ENCODE measurements around the gene SLC28A1.
"Not testable (repeated sequence)": the region's sequence is repeated elsewhere in the genome, so short reads cannot be mapped to it uniquely, and the experiment has no call there.

Gene SLC28A1

DNA sequence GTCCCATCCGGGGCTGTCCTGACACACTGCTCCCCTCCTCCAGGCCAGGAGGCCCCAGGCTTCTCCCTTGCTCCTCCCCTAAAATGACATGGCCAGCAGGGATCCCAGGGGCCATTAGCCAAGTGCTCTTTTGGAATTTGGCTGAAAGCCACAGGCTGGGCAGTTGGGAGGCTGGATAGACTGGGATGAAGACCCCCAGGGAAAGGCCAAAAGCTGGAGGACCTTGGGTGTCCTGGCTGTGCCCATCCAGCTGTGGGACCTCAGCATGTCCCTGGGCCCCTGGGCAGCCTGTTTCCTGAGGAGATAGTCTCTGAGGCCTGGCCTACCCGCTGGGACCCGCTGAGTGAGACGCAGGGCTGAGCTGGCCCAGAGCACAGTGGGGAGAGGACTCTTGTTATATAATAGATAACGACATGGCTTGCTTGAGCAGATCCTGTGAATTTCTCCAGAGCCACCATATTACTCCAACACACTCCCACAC is 91.4 kb downstream of the SLC28A1 start:
- no peak for DNase-seq

DNA sequence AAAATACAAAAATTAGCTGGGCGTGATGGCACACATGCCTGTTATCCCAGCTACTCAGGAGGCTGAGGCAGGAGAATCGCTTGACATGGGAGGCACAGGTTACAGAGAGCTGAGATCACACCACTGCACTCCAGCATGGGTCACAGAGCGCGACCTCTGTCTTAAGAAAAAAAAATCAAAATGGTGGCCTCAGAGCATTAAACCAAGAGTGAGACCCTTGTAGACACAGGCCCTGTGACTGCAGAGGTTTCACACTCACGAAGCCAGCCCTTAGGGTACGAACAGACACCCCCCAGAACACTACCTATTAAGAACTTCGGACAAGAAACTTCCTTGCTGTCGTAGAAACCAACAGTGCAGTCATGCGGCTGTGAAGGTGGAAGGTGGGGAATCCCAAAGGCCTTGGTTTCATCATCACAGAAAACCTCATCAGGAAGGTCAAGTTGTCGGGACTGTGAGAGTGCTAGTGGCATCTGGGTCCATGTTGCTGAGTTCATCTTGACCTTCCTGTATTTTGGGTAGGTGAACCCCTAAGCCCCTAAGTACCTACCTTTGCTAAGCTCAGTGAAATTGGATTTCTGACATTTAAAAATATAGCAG is 92.4 kb downstream of the SLC28A1 start:
- no peak for DNase-seq

DNA sequence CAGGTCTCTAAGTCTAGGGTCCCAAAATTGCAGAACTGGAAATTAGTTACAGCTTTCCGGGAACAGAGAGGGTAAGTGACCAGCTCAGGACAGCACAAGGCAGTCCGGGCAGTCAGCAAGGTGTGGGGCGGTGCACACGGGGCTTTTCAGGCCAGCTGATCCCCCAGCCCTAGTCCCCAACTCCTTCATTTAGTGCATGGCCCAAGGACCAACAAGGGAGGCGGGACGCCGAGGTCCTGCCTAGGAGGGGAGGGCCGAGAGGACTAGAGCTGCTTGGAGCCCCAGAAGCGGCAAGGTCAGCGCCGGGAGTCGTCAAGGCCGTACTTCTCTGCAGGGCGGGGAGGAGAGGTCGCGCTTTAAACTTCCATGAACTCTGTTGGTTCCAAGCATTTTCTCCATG is 95.2 kb downstream of the SLC28A1 start:
- no peak for DNase-seq

DNA sequence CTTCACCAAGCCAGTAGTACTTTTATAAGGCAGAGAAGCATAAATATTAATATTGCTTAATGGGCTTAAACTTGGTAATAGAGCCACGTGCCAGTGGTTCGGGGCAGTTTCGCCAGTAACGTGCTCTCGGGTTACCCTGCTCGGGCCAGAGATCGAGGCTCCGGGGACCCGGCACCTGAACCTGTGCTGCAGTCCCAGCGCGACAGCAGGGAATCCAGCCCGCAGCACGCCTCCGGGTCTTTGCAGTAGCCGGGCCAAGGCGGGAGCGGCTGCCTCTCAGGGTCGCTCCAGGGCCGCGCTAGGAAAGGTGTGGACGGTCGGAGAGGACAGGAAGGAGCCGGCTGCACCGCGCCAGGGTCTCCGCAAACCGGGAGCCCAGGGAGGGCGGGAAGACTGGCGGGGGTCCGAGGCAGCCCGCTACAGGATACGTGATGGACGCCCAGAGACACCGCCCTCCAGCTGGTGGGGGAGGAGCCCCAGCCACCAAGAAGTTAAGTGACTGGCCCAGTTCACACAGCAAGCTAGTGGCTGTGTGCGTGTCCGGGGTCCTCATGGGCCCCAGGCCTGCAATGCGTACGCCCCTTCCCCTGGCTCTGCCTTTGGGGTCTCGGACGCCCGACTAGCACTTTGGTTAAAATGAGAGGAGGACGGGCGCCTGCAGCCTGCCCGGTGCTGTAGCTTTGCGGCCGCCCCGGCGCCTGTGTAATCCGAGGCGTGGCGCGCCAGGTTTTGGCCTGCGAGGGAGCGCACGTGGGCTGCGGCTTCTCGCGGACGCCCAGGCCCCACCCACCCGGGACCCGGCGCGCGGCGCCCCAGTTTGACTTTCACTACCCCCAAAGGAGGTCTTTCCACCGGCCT is 96.0 kb downstream of the SLC28A1 start:
- peak; percentile 90 for DNase-seq

DNA sequence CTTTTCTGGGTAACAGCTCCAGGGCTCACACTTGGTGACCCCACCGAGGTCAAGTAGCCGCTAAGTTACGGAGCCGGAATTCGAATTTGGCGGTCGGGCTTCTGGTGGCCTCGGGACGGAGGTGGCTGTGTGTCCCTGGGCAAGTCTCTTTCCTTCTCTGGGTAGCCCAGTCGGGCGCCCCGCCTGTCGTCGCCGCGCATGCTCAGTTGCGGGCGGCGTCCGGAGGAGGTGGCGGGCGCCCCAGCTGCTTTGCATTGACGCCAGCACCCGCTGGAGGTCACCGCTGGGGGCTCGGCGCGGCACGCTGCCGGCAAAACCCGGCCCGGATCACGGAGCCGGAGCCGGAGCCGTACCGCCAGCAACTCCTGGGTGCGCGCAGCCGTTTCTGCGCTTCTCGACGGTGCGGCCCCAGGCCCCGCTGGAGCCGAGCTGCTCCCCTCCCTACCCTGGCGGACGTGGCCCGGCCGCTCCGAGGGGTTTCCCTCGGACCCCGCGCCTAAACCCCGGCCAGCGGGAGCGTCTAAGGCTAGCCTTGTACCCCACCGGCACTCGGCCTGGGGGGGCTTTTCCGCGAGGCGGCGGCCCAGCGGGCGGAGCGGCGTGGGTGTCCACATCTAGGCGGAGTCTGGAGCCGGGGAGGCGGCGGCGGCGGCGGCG is 96.7 kb downstream of the SLC28A1 start:
- DNase-seq: peak; percentile 97

DNA sequence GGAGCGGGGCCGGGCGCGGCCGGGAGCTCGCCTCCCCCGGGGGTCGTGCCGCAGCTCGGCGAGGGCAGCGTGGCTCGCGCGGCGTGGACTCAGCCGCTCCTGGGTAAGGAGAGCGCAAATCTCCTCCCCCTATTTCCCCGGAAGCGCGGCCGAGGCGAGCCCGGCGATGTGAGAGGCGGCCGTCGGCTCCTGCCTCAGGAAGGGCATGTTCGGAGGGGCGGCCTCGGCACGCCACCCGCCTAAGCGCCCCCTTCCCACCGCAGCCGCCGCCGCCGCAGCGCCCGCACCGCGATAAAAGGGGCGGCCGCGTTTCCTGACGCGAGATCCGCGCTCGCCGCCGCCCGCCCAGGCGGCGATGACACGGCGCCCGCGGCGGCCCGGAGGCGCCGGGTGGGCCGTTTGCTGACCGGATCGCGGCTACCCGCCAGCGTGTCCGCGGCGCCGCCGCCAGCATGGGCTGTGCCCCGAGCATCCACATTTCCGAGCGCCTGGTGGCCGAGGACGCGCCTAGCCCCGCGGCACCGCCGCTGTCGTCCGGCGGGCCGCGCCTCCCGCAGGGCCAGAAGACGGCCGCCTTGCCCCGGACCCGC is 97.3 kb downstream of the SLC28A1 start, which contains the start of gene PDE8A:
PDE8A (plus strand) TSS at position 146 of the 590 bp plus-strand sequence; CDS start at position 453, 307 bp downstream.
- peak; percentile 63 for DNase-seq

DNA sequence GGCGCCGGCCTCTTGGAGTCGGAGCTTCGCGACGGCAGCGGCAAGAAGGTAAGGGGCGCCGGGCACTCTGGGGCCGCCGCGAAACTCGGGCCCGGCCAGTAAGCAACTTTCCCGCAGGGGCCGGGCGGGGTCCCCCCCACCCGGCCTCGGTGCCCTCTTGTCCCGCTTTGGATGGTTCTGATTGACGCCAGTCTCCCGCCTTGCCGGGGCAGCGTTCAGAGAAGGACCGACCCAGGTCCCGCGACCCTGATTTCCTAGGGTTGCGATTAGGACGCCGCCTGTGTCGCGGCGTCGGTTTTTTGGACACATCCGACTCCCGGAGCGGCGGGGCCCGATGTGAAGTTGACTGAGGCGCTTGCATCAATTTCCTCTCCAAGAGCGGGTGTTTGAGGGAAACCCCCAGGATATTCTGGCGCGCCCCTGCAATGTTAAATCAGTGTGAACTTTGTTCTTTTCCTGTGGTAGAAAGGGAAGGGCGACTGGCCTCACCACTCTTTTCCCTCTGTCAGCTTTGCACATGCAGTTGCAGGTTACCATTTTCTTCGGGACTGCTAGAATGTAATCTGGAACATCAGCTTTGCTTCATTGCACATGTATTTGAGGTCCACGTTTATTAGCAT is 97.9 kb downstream of the SLC28A1 start:
- DNase-seq: peak; percentile 39

DNA sequence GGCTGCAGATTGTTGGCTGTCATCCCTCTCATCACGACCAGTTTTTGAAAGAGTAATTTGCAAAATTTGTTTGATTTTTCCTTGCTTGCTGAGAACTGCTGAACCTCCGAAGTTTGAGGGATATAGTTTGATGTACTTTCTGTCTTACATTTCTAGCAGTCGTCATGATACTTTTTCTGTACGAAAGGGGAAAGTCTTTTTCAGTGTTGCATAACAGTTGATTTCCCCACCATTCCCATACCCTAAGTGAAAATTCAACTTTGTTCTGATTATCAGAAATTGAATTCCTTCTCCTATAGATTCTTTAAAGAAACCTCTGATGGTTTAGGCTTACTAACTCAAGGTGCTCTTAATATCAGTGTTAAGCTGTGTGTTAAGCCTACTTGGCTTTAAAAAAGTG is 98.8 kb downstream of the SLC28A1 start:
- DNase-seq: no peak

DNA sequence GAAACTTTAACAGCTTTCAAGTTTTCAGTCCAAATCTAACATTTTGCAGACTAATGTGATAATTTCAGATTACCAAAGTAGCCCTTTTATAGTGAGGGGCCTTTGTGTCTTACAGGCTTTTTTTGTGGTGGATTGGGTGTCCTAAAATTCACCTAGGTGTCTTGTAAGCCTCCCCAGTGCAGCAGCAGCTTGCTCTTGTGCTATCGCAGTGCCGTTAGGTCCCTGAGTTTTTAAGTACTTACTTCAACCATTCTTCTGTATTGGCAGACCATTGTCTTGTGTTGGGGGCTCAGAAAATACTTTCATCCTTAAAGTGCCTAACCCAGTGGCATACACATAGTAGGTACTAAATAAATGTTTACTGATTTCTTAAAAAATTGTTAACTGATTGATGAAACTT is 99.2 kb downstream of the SLC28A1 start:
- no peak for DNase-seq

DNA sequence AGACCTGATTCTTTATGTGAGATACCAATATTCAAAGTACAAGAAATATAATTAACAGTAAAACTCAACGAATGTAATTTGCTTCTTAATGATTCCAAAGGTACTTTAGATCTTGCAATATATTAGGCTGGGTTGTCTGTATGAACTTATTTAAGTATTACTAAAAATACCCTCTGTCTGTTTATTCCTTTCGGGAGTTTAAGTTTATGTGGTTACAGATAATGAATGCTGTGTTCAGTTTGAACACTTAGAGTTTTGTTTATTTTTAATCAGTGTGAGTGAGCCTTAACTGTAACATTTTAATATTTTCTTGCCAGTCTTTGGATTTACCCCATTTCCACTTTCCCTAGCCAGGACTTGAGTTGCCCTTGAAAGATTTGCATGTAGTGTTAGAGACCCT is 100.7 kb downstream of the SLC28A1 start:
- no peak for DNase-seq

DNA sequence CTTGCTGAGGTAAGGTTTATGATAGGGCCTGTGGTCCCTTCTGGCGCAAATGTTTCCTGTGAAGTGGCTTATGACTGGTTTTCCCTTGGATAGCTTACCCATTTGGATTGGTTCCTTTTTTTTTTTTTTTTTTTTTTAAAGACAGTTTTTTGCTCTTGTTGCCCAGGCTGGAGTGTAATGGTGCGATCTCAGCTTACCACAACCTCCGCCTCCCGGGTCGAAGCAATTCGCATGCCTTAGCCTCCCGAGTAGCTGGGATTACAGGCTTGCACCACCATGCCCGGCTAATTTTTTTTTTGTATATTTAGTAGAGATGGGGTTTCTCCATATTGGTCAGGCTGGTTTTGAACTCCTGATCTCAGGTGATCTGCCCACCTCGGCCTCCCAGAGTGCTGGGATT is 102.9 kb downstream of the SLC28A1 start:
- not testable (repeated sequence) for DNase-seq

DNA sequence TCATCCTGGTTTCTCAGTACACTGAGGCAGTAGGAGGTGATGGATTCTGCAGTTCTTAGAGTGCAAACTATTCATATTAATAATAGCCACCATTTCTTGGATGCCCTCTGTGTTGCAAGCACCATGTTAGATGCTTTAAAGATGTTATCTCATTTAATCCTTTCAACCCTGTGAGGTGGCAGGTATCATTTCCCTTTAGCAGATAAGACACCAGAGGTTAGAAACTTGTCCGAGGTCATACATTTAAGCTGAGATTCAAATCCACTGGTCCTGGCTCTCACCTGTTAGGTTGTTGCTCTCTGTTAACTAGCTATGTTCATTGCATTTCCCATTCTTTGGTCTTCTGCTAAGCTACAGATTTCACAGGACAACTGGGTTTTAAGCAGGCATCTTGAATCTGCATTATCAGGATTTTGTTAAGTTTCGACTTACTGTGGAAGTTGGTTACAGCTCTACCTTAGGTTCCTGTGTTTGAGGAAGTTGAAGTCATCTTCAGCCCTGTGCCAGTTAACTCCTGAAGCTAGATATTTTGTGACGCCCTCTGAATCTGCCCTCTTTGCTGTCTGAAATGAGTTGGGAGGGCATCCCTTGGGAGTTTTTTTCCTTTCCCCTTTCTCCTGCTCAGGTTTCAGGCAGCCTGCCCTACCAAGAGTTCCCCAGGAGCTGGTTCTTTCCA is 103.6 kb downstream of the SLC28A1 start:
- no peak for DNase-seq

DNA sequence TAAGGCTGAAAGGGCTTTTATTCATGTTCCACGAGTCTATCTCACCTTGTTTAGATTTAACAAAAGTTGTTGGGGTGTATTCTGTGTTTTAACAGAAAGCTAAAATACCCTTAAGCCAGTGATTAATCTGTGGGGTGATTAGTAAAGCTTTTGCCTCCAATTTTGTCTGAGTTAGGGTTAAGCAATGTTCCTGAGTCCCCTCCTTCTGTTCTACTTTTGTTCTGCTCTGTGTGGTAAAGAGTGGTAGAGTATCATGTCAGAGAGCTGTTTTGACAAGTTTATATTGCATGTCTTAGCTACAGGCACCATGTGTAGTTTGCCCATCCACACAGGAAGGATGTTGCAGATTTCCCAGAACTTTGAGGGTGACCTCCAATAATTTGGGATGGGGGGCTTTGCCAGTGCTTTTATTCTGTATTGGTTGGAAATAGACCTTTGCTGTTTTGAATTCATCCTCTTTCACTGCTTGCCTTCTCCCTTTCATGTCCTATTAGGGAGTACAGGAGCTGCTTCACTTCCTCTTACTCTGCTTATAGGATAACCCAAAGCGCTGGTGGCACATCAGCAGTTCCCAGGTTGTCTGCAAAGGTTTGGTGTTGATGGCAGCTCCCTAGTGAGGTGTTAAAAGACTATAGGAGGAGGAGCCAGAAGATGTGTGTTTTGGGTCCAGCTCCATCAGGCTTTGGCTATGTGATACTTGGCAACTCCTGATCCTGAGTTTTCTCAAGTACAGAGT is 104.6 kb downstream of the SLC28A1 start:
- no peak for DNase-seq

DNA sequence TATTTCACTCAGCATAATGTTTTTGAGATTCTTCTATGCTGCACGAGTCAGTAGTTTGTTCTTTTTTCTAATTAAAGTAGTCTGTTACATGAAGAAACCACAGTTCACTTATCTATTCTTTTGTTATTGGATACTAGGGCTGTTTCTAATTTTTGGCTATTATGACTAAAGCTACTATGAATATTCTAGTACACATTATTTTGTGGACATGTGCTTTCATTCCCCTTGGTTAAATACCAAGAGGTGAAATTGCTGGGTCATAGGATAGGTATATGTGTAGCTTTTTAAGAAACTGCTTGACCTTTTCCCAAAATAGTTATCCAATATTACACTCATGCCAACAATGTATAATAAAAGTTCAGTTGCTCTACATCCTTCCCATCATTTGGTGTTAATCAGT is 106.0 kb downstream of the SLC28A1 start:
- DNase-seq: no peak

DNA sequence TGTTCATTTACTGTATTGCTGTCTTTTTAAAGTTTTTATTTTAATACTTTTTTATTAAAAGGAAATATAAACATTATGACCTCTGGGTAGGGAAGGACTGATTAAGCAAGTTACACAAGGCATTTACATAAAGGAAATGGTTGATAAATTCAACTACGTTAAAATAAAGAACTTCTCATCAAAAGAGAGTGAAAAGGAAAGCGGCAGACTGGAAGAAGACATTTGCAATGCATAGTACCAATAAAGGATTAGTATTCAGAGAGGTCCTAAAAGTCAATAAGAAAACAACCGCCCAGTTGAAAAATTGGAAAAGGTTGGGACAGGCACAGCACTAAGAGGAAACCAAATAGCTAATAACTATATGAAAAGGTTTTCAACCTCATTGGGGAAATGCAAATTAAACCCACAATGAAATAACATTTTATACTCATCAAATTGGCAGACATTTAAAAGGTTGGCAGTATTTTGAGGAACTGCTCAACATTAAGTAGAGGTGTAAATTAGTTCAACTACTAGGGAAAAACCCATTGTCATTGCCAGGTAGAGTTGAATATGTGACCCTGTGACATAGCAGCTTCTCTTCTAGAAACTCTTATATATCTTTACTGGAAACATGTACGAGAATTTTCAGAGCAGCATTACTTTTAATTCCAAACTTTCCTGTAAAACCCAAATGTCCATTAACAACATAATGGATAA is 106.7 kb downstream of the SLC28A1 start:
- no peak for DNase-seq

DNA sequence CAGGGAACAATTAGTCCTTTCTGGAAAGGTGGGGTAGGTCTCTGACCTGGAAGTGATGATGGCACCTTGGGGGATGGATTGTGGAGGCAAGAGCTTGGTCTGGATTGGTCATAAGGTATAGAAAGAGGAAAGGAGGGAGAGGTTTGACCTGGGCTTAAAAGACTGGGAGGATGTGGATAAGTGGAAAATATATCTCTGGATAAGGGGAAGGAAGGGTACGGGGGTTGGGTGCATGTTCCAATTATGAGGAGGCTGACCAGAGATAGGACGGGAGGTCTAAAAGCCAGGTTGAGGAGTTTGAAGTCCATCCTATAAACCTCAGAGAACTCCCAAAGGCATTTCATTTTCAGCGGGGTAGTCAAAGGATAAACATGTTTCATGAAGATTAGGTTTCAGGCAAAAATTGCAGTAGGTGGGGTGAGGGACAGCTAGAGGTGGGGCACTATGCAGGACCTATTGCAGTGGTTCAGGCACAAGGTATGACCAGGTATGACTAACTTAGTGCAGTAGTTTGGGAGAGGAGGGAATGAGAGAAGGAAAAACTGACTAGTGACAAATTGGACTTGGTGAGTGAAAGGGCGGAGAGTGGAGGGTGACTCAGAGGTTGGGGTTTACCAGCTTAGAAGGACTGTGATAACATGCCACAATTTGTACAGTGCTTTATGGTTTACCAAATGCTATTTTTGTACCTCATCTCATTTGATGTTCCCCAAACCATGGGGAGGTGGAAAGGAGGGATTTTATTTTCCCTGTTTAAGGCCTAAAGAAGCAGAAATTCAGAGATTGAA is 107.9 kb downstream of the SLC28A1 start:
- DNase-seq: no peak

All from femur (tissue), 1 donor.